ENCODE data around the gene GNPTG. TPM values are rescaled to one million over a fixed set of nuclear protein-coding genes. Genes with fewer than 3 reads are reported as not detected.

The GNPTG gene
- total and polyA plus RNA-seq, 2 of the 8 experiments (the other 6 are each of a cell fraction or from before 2014, with no cell fraction given), result 26.2 to 51.2 TPM

GRCh38 chr16:1334739-1335138 lies 17.0 kb upstream of the GNPTG start:
- Histone ChIP-seq H3K18ac (ENCODE audit: extremely low read depth, low read length) (no peak overlapping the region), H3K14ac (ENCODE audit: insufficient read length) (no peak overlapping the region), H4K8ac (ENCODE audit: extremely low read depth, insufficient read depth, low read length) (no peak overlapping the region), H2BK20ac (ENCODE audit: low read length) (no peak overlapping the region), H3K23me2 (ENCODE audit: low read depth, low read length) (peaks cover 13% of the 10 kb centered on the region; the same call in 1 of the 2 replicates), H3K23ac (ENCODE audit: insufficient read length) (no peak overlapping the region), H2BK120ac (replicated peaks; ENCODE audit: low read depth, low read length) (no peak overlapping the region), H4K5ac (ENCODE audit: insufficient read length, low read depth, low read length) (no peak overlapping the region), H4K20me1 (replicated peaks in 1 of 2; ENCODE audit: control insufficient read depth in 1 of 2, insufficient read depth in 2 of 2, low read length in 2 of 2) (peaks cover 7 to 18% of the 10 kb centered on the region in 2 experiments), H2BK5ac (ENCODE audit: low read depth, low read length) (no peak overlapping the region), H2AFZ (ENCODE audit: low read length) (no peak overlapping the region), H3K56ac (replicated peaks; ENCODE audit: insufficient read length, low read depth, low read length) (no peak overlapping the region), H4K91ac (replicated peaks; ENCODE audit: insufficient read length, low read length) (no peak overlapping the region), H2BK15ac (ENCODE audit: low read length) (no peak overlapping the region; the same call in 1 of the 2 replicates), H3K4ac (replicated peaks; ENCODE audit: insufficient read length, low read depth, low read length) (no peak overlapping the region), H3K9me3 (ENCODE audit: insufficient read depth in 2 of 2, low read depth in 1 of 2, low read length in 1 of 2) (peaks cover 5 to 8% of the 10 kb centered on the region in 2 experiments; a peak in 2 of 4 replicates), H2BK12ac (ENCODE audit: low read depth, low read length) (no peak overlapping the region), H3K27me3 (replicated peaks in 1 of 4; ENCODE audit: control insufficient read depth in 3 of 4, extremely low read depth in 1 of 4, insufficient read depth in 3 of 4, low read length in 3 of 4) (peaks cover 19 to 53% (median 40%) of the 10 kb centered on the region in 4 experiments), H3K27ac (ENCODE audit: low read depth, low read length) (no peak overlapping the region), H3K4me1 (replicated peaks in 1 of 4; ENCODE audit: control insufficient read depth in 3 of 4, insufficient read depth in 4 of 4, low read length in 3 of 4) (peaks cover 0 to 15% (median 13%) of the 10 kb centered on the region in 4 experiments; a peak in 4 of 7 replicates), H3K9ac (replicated peaks in 1 of 4; ENCODE audit: extremely low read depth in 1 of 4, low read depth in 3 of 4, low read length in 3 of 4) (no peak overlapping the region), H3K79me1 (ENCODE audit: low read depth, low read length) (no peaks in the 10 kb centered on the region), H3K4me3 (ENCODE audit: extremely low read depth in 1 of 4, insufficient read depth in 2 of 4, low read depth in 3 of 4, low read length in 4 of 4) (peak overlapping the region in 2 of 4 experiments; percentile 19 to 58; a peak in 4 of 8 replicates), H3K4me2 (ENCODE audit: insufficient read depth in 1 of 2, low read depth in 2 of 2, low read length in 2 of 2) (peak overlapping the region; percentile 72 to 87), H3K79me2 (ENCODE audit: control insufficient read depth in 1 of 2, insufficient read depth in 2 of 2, low read length in 2 of 2) (no peaks in the 10 kb centered on the region), H2AK5ac (ENCODE audit: low read depth, low read length) (no peak overlapping the region), H3K36me3 (ENCODE audit: control insufficient read depth in 2 of 4, insufficient read depth in 4 of 4, low read length in 3 of 4) (no peaks in the 10 kb centered on the region)
- WGBS, 2 experiments (ENCODE audit: extremely low coverage in 1 of 2, insufficient coverage in 1 of 2, insufficient read length in 1 of 2, insufficient replicate concordance in 2 of 2, low coverage in 1 of 2, low lambda C conversion rate in 2 of 2, missing lambda C conversion rate in 1 of 2), result 40% methylated on average over 5 of the region's 9 CpGs; no CpG with 5 or more reads in 1 of the 2 experiments
- ChIA-PET CTCF (ENCODE audit: partially characterized antibody) (interaction anchor here (0.6 to 5.2 kb wide), 7 partner anchors 11 to 259 kb away, joined by 3 to 43 read pairs (median 3); no protein-coding TSS in a partner anchor), POLR2A (ENCODE audit: partially characterized antibody) (interaction anchor here (0.6 to 2.6 kb wide), 7 partner anchors 8 to 48 kb away, joined by 3 to 13 read pairs (median 4); partner anchors contain the start of gene UBE2I)
- no peak for FAIRE-seq
- no peak for DNase-seq (ENCODE audit: low read depth in 1 of 2, low spot score in 2 of 2)
- TF ChIP-seq SP4 (IDR thresholded peaks at IDR 0.05; ENCODE audit: low read length), result no peak
- no peak for TF ChIP-seq JUND (IDR thresholded peaks at IDR 0.05; ENCODE audit: low read length)
- TF ChIP-seq SUZ12 (IDR thresholded peaks at IDR 0.05; ENCODE audit: low read length), result peak; percentile 23; the same call in 1 of the 2 replicates
- no peak for TF ChIP-seq POU5F1 (IDR thresholded peaks at IDR 0.05; ENCODE audit: low read depth, low read length)
- TF ChIP-seq TEAD4 (IDR thresholded peaks at IDR 0.05; ENCODE audit: low read depth, low read length), result no peak
